HG03439 (cell line): ENCODE results near the gene STK33.

Experiments used
- ATAC-seq: cut with Tn5 transposase; IDR thresholded peaks from one replicate; pipeline ENCODE4 v1.9.1; 2021; ENCODE audit warnings: mild to moderate bottlenecking, moderate library complexity; ENCODE audit not compliant: unreplicated experiment

Gene STK33

DNA sequence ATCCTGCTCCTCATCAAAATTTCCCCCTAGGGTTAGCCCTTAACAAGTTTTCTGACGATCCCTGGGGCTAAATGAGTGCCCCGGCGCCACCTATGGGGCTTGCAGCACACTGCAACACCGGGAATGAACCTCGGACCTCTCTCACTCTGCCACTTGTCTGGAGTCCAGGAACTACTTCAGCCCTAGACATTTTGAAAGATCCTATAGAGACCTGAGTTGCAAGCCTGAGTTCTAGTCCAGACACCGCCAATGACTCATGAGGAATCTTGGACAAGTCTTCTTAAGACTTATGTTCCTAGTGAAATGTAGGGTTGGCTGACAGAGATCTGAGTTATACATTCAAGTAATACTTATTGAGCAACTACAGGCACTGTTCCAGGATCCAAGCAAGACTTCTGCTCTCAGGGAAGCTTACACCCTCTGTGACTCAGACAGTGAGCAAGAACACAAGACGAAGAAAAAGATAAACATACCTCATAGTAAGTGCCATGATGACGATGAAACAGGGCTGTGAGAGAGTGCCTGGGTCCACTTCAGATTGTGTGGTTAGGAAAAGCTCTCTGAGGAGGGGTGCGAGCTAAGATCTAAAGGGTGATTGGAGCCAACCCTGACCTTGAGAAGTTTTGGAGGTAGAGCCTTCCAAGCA, 10.2 kb upstream of the STK33 start:
- peak; percentile 75 for ATAC-seq

DNA sequence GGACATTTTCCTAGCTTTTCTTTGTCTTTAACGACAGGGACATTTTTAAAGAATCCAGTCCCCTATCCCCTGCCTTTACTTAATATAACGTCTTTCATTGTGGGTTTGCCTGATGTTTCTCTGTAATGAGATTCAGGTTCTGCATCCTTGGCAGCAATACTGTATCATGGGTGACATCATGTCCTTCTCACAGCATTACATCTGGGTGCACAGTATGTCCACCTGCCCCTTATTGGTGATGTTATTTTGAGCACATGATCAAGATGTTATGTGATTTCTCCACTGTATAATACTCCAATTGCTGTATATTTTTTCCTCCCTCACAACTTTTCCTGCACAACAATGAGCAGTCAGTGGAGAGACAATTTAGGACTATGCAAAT, 9.7 kb upstream of the STK33 start:
- ATAC-seq = no peak

DNA sequence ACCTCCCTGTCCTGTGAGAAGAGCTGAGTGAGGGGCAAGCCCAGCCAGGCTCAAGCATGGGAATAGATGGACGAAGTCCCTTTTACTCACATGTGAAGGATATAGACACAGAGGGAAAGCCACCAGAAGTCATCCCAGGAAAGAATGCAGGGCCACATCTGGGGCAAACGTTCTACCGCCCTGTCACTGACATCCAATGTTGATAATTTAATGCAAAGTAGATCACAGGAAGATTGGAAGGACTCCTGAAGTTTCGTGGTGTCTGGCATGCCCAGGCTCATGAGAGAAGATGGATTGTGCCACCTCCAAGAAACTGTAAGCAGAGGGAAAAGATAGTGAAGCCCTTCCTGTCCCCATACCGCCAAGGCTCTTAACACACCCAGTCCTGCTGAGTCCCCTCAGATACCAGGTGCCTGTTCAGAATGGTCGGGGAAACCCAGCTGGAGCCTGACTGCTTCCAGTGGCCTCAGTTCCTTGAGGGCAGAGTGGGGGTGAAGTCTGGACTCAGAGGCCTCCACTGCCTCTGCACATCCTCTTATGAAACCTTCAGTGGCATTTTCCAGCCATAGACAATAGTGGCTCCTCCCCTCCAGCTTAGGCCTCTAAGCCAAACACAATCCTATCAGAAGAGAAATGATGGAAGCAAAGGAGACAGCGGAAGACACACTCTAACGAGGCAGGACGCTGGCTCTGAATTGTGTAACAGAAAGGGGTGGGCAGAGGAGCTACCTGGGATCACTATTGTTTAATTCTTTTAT, 7.5 kb upstream of the STK33 start:
- ATAC-seq = no peak

DNA sequence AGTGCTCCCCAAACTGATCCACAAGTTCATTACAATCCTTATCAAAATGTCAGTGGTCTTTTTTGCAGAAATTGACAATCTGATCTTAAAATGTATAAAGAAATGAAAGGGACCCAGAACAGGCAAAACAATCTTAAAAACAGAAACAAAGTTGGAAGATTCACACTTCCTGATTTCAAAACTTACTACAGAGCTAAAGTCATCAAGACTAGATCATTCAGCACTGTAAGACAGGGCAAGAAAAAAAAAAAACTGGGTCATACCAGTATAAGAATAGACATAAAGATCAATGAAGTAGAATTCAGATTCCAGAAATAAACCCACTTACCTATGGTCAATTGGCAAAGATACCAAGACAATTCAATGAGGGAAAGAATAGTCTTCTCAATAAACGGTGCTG, 4.5 kb upstream of the STK33 start:
- no peak for ATAC-seq

DNA sequence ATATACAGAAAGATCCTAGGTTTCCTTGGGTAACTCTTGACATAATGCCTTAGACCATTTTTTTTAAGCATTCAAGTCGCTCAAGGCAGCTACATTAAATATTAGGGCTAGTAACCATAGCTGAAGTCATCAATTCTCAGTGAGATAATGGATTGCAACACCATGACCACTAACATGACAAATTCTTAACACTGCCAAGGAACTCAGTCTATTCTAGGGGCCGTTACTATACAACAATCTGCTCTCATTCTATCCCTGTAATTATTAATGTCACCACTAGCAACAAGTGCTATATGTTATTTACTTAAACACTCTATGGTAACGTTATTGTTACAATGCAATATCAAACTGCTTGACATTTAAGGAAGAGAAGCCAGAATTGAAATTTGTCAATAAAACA, 3.2 kb upstream of the STK33 start:
- no peak for ATAC-seq

DNA sequence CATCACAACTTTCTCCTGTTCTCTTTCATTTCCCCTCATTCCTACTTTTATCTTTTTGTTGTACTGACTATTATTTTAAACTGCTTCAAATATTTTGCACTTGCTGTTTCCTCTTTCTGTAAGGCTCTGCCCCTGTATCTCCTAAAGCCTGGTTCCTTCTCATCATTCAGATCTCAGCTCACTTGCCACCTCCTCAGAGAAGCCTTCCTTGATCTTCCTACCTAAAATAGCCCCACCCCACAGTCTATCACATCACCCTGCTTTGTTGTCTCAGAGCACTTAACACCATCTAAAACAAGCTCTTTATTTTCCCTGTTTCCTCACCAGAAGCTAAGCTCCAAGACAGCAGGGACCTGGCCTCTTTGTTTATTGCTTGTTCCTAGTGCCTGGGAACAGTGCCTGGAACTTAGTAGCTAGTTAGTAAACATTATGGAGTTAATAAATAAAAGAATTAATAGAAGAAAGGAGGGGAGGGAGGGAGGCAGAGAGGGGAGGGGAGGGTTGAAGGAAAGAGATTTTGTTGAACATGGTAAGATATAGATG, 2.5 kb upstream of the STK33 start:
- no peak for ATAC-seq

DNA sequence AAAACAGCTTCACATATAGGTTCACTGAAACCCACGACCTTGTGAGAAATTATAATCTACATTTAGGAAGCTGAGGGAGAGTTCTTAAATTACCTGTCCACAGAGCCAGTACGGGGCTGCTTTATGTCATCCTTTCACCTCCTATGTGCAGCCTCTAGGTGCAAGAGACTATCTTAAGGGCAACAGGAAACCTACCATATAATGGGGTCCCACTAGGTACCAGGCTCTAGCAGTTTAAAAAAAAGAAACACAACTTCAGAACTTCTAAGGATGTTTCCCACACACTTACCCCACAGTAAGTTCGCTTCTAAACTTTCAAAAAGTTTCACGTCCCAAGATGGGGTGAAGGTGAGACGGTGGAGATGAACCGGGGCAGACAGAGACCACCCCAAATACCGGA, 573 bp downstream of the STK33 start:
- ATAC-seq = no peak

DNA sequence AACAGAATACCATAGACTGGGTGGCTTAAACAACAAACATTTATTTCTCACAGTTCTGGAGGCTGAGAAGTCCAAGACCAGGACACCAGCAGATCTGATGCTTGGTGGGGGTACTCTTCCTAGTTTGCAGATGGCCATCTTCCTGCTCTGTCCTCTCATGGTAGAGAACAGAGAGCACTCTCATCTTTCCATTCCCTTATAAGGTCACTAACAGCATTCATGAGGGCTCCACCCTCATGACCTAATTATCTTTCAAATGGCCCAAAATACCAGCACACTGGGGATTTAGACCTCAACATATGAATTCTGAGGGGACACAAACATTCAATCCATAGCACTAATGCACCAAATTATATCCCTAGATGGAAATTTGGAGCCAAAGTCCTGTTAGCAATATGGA, 6.1 kb downstream of the STK33 start:
- no peak for ATAC-seq

DNA sequence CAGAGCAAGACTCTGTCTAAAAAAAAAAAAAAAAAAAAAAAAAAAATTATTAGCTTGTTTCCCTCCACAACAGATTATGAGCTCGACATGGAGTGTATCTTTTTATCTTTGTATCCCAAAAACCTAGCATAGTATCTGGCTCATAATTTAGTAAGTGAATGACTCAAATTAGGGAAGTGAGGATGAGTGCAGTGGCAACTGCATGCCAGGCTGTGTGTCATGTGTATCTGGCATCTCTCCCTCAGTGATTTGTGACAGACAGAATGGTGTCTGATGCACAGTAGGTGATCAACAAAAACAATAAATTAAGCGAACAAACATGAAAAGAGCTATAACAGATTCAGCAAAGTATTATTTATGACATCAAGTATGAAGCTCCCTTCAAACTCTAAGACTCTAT, 7.2 kb downstream of the STK33 start:
- no peak for ATAC-seq

DNA sequence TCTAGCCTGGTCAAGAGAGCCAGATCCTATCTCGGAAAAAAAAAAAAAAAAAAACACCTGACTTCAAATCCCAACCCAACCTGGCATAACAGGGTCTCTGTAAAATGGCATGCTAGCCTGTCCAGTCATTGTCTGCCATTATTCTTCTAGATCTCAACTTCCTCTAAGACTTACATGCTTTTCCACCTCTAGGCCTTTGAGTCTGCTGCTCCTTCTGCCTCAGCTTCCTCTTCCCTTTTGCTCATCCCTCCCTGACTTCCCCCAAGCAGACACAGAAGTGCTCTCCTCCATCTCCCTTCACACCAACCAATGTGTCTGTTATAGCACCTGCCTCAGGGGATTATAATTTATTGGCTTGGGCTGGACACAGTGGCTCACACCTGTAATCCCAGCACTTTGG, 7.8 kb downstream of the STK33 start:
- ATAC-seq = no peak

DNA sequence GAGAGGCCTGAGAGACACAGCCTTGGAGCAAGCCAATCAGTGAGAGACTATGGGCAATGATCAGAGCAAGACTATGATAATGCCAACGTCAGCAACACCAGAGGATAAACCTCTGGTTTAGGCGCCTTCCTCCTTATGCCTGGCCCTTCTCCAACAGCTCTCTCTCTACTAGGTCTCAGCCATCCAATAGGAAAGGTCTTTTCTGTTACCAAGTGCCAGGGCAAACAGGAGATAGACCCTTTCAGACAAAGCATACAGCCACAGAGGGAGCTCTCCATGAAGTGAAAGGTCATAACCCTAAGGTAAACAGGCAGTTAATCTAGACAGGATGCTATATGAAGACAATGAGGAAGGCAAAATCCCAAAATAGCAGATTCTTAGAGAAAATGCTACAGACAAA, 9.5 kb downstream of the STK33 start:
- no peak for ATAC-seq

DNA sequence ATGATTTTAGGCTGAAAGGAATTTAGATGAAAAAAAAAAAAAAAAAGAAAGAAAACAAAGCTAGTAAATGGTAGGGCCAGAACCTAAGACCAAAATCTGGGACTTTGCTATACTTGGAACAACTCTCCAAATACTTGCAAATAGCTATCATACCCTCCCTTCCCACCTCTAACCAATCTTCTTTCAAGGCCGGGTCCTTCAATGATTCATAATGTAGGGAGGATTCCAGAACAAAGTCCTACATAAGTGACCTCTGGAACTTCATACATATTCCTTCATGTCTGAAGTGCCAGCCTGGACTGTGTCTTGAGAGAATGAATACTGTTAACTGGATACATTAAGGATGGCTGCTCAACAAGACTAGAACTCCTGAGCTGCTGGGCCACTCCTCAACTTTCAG, 9.9 kb downstream of the STK33 start:
- no peak for ATAC-seq

DNA sequence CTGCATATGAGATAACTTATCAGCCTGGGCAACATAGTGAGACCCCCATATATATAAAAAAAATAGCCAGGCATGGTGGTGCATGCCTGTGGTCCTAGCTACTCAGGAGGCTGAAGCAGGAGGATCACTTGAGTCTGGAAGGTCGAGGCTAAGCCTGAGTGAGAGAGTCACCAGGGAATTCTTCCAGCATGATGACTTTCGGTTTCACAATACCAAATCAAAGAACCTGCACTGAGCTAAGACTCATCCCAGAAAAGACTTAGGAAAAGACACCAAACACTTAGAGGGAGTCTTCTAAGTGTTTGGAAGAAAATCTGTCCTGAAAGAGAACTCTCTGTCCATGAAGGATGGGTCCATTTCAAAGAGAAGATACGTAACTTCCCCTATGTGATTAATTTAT, 12.7 kb downstream of the STK33 start:
- no peak for ATAC-seq

DNA sequence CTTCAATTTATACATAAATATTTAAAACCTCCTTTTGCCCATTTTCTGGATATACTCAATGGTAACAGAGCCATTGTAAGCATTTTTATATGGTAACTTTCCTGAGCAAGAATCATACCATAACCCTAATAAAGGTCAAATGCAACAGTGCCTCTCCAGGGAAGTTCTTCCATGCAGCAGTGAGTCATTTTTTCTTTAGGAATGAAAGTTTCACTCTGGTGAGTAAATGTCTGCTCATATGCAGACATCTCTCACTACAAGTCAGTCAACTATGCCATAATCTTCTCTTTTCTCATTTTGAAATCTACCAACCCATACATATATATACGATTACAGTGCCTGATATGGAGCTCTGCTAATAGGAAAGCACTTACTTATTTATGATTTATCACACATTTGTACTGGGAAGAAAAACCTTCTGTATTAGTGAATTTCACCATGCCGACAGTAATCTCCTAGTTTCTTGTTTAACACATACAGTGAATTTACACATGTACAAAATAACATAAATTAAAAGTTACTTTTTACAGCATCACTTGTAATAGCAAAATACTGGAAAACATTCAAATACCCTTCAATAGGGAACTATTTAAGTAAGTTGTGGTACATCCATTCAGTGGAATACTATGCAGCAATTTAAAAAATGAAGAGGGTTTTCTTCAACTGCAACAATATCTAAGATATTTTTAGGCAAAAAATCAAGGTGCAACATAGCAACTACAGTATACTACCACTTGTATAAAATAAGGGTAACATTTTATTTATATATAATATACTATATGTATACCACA, 16.0 kb downstream of the STK33 start:
- ATAC-seq = no peak

DNA sequence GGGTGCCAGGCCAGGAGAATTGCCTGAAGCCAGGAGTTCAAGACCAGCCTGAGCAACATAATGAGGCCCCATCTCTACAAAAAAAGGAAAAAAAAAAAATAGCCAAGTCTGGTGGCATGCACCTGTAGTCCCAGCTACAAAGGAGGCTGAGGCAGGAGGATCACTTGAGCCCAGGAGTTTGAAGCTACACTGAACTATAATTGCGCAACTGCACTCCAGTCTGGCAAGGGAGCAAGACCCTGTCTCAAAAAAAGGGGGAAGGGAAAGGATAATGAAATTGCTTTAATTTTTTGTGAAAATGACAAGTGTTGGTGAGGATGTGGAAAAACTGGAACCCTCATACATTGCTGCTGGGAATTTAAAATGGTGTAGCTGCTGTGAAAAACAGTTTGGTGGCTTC, 19.2 kb downstream of the STK33 start:
- ATAC-seq = no peak

DNA sequence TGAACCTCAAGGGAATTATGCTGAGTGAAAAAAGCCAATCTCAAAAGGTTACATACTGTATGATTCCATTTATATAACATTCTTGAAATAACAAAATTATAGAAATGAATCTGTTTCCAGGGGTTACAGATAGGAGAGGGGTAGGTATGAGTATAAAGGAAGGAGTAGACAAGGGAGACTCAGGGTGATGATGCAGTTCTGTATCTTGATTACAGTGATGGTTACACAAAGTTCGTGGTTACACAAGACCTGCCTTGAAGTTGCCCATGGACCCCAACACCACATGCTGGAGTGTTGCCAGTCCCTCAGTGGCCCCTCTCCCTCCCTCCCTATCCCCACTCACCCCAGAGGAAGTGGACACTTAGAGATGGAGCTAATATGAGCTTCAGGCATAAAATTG, 20.3 kb downstream of the STK33 start:
- no peak for ATAC-seq

DNA sequence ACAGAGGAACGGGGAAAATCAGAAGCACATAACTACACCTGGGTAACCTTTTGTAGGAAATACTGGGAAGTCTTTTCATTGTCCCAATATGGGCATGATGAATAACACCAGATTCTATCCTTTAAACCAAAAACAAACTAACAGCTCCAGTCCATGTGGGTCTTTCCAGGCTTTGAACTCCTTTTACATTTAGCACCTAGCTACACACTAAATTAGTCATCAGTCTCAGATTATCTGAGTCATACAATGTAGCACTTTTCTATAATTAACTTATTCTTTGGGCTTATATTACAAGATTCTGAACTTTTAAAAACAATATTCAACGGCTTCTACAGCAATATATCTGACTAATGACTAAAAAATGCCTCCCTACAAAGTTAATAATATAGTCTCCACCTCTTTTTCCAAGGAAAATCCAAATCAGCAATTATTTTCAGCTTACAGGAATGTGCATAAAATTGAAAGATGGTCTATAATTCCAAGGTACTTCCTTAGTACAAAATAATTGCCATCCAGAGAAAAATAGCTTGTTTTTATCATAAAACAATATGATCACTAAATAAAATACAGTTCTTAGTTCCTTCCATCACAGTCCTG, 26.3 kb downstream of the STK33 start:
- ATAC-seq = peak; percentile 54

DNA sequence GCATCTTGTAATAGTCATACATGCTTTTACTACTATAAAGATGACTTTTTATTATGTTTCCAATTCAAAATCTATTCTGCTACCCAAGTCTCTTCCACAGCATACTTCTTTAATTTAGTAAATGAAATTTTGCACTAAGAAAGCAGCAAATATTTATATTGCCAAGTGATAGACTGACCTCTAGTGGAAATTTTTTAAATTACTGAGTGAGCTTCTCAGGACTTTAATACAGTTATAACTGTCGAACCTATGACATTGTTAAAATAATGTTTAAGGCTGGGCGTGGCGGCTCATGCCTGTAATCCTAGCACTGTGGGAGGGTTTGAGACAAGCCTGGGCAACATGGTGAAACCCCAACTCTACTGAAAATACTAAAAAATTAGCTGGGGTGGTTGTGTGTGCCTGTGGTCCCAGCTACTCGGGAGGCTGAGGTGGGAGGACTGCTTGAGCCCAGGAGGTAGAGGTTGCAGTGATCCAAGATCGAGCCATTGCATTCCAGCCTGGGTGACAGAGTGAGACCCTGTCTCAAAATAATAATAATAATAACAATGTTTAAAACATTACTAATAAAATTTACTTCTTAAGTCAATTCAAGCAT, 27.3 kb downstream of the STK33 start:
- ATAC-seq = peak; percentile 66

DNA sequence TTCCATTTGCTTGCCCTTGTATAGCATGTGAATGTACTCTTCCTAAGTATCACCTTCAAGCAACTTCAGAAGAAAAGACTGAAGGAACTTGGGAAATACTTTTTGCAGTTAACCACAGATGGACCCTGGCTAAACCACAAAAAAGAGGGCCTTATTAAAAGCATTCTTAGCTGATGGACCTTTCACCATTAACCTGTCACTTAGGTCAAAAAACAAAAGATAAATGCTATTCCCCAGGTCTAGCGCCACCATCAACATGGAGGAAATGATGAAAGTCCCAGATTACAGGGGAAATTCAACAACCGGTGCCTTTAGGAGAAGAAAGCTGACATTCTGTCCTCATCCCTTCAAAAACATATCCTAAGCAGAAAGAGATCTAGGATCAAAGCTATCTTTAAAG, 29.5 kb downstream of the STK33 start:
- ATAC-seq = no peak

DNA sequence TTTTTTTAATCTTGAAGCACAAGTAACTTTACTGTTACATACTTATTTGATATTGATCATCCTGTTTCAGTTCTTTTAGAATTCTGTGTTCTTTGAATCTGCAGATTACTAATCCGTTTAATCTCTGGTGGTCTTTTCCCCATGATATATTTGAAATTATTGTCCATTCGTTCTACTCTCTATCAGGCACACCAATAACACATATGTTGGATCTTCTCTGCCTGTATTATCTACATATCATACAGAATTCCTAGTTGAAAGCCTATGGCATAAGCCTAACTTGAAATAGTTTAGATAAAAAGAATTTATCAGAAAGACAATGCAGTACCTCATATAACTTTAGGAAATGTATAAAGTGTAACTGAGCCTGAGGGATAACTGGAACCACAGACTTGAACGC, 32.6 kb downstream of the STK33 start:
- ATAC-seq = no peak

DNA sequence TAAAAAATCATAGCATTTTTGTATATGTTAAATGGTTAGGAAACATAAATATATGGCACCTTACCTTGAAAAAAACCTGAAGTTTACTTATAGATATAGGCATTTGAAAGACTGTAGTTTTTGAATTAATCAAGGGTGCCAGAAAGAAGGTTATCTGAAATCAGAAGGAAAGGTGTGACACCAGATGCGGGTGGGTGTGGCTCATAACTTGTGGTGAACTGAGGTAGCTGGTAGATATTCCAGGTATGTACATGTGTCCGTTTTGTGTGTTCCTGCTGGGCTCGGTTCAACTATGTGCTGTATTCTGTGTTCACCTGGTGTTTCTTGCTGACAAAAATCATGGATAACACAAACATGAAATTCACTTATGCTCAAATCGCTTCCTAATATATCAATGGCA, 35.6 kb downstream of the STK33 start:
- no peak for ATAC-seq
